IMR-90 (cell line): ENCODE data around the gene NLGN1. TPM values are rescaled to one million over a fixed set of nuclear protein-coding genes. Genes with fewer than 3 reads are reported as not detected.

ENCODE experiments used
- ATAC-seq: fragments of 200-7000 bp; cut with Tn5 transposase; 2 replicates; pipeline ENCODE4 v1.9.1; 2020; ENCODE audit warnings: low read depth, mild to moderate bottlenecking, moderate library complexity
- BruUV-seq: library from RNA; stranded (reverse); fragments of 400-500 nt; replicated peaks from 2 replicates; lab custom pipeline; 2021; lab: Mats Ljungman, UMichigan
- CTCF ChIA-PET: fragments of 300-600 bp; formaldehyde crosslinking; extraction: SDS; loops from one replicate; lab custom pipeline; 2021; ENCODE audit warnings: antibody characterized with exemption; lab: Yijun Ruan, JAX
- POLR2A ChIA-PET: fragments of 300-600 bp; sonication (Branson Sonifier 250); formaldehyde crosslinking; loops from one replicate; lab custom pipeline; 2022; ENCODE audit warnings: antibody characterized with exemption; ENCODE audit not compliant: unreplicated experiment; lab: Charles Lee
- DNase-seq: peaks from one replicate; pipeline ENCODE4 v3.0.0; 2013
- H2AFZ ChIP-seq: replicated peaks from 2 replicates; pipeline ENCODE3; 2013; ENCODE audit warnings: low read length, mild to moderate bottlenecking; ENCODE audit not compliant: poor library complexity
- H2AK5ac ChIP-seq: 2 replicates; pipeline ENCODE4 v1.6.1; 2013; ENCODE audit warnings: low read depth, low read length, inconsistent platforms
- H2AK9ac ChIP-seq: replicated peaks from 2 replicates; pipeline ENCODE3; 2013; ENCODE audit warnings: mild to moderate bottlenecking, low read depth, low read length, moderate library complexity; ENCODE audit not compliant: poor library complexity
- H2BK120ac ChIP-seq: 2 replicates; pipeline ENCODE4 v1.6.1; 2013; ENCODE audit warnings: low read depth, low read length, inconsistent platforms
- H2BK15ac ChIP-seq: 3 replicates; pipeline ENCODE4 v1.6.1; 2013; ENCODE audit warnings: low read depth, low read length, inconsistent platforms
- H2BK20ac ChIP-seq: 2 replicates; pipeline ENCODE4 v1.6.1; 2013; ENCODE audit warnings: low read depth, mild to moderate bottlenecking, inconsistent platforms, low read length, moderate library complexity
- H2BK5ac ChIP-seq: 2 replicates; pipeline ENCODE4 v1.6.1; 2013; ENCODE audit warnings: mild to moderate bottlenecking, low read depth, low read length, inconsistent platforms; ENCODE audit not compliant: poor library complexity, severe bottlenecking
- H3K14ac ChIP-seq: replicated peaks from 2 replicates; pipeline ENCODE4 v1.6.1; 2013; ENCODE audit warnings: low read depth, low read length, inconsistent platforms
- H3K18ac ChIP-seq: 2 replicates; pipeline ENCODE4 v1.6.1; 2013; ENCODE audit warnings: low read depth, low read length, control low read depth
- H3K23ac ChIP-seq: 2 replicates; pipeline ENCODE4 v1.6.1; 2013; ENCODE audit warnings: low read depth, low read length, inconsistent platforms
- H3K27ac ChIP-seq: 2 replicates; pipeline ENCODE4 v1.5.1; 2013; ENCODE audit warnings: mild to moderate bottlenecking, control low read depth, low read length; ENCODE audit not compliant: insufficient read depth
- H3K27me3 ChIP-seq: 2 replicates; pipeline ENCODE4 v1.6.1; 2013; ENCODE audit warnings: low read length; ENCODE audit not compliant: control insufficient read depth, insufficient read depth
- H3K36me3 ChIP-seq: 2 replicates; pipeline ENCODE4 v1.6.1; 2013; ENCODE audit warnings: low read length, mixed read lengths; ENCODE audit not compliant: control insufficient read depth, insufficient read depth
- H3K4ac ChIP-seq: 2 replicates; pipeline ENCODE4 v1.6.1; 2013; ENCODE audit warnings: low read depth, low read length, inconsistent platforms
- H3K4me1 ChIP-seq: 2 replicates; pipeline ENCODE4 v1.6.1; 2013; ENCODE audit warnings: low read length, mixed read lengths; ENCODE audit not compliant: control insufficient read depth, insufficient read depth
- H3K4me2 ChIP-seq: 2 replicates; pipeline ENCODE4 v1.6.1; 2013; ENCODE audit warnings: low read depth, mild to moderate bottlenecking, control low read depth, low read length, moderate library complexity
- H3K4me3 ChIP-seq: 2 replicates; pipeline ENCODE4 v1.5.1; 2013; ENCODE audit warnings: low read depth, mild to moderate bottlenecking, control low read depth, low read length, moderate library complexity; ENCODE audit not compliant: insufficient read depth
- H3K56ac ChIP-seq: 2 replicates; pipeline ENCODE4 v1.6.1; 2013; ENCODE audit warnings: low read length, inconsistent platforms; ENCODE audit not compliant: insufficient read depth; ENCODE audit errors: extremely low read depth
- H3K79me1 ChIP-seq, 2 experiments: 2 replicates each; pipeline ENCODE4 v1.6.1; 2013; ENCODE audit warnings: low read length in 2 of 2, inconsistent platforms in 1 of 2, low read depth in 1 of 2
- H3K9ac ChIP-seq: 2 replicates; pipeline ENCODE4 v1.6.1; 2013; ENCODE audit warnings: low read depth, low read length, control low read depth
- H3K9me1 ChIP-seq: 2 replicates; pipeline ENCODE4 v1.6.1; 2013; ENCODE audit warnings: low read length, inconsistent platforms; ENCODE audit not compliant: insufficient read depth
- H3K9me3 ChIP-seq: 2 replicates; pipeline ENCODE4 v1.6.1; 2013; ENCODE audit warnings: low read length; ENCODE audit not compliant: control insufficient read depth, insufficient read depth
- H4K20me1 ChIP-seq: 2 replicates; pipeline ENCODE4 v1.6.1; 2013; ENCODE audit warnings: low read length, inconsistent platforms; ENCODE audit not compliant: insufficient read depth
- H4K5ac ChIP-seq: 2 replicates; pipeline ENCODE4 v1.6.1; 2013; ENCODE audit warnings: mild to moderate bottlenecking, low read depth, low read length, control low read depth
- H4K8ac ChIP-seq, 2 experiments: 2 replicates each; pipeline ENCODE4 v1.6.1; 2013; ENCODE audit warnings: low read depth in 2 of 2, low read length in 2 of 2, control low read depth in 1 of 2, inconsistent platforms in 1 of 2
- H4K91ac ChIP-seq: 2 replicates; pipeline ENCODE4 v1.6.1; 2013; ENCODE audit warnings: low read depth, low read length, inconsistent platforms; ENCODE audit not compliant: insufficient read depth
- CEBPB ChIP-seq: IDR thresholded peaks from 2 replicates; pipeline ENCODE4 v1.6.1; 2012; ENCODE audit warnings: low read depth, low read length, improper control_type of control experiment
- CTCF ChIP-seq: conservative IDR thresholded peaks from 2 replicates; pipeline ENCODE4 v1.5.1; 2012; ENCODE audit warnings: mild to moderate bottlenecking, low read depth, low read length, improper control_type of control experiment
- MAFK ChIP-seq: IDR thresholded peaks from 2 replicates; pipeline ENCODE4 v1.6.1; 2012; ENCODE audit warnings: low read depth, low read length, improper control_type of control experiment
- MXI1 ChIP-seq: IDR thresholded peaks from 2 replicates; pipeline ENCODE4 v1.6.1; 2012; ENCODE audit warnings: low read depth, mild to moderate bottlenecking, low read length, moderate library complexity, borderline replicate concordance
- NFE2L2 ChIP-seq: fragments of 150-350 bp; IDR thresholded peaks from 2 replicates; pipeline ENCODE4 v1.6.1; 2016; ENCODE audit warnings: low read depth, mild to moderate bottlenecking, low read length
- RAD21 ChIP-seq: IDR thresholded peaks from 2 replicates; pipeline ENCODE4 v1.6.1; 2012; ENCODE audit warnings: low read length, improper control_type of control experiment
- RCOR1 ChIP-seq: IDR thresholded peaks from 2 replicates; pipeline ENCODE4 v1.6.1; 2012; ENCODE audit warnings: mild to moderate bottlenecking, low read length, improper control_type of control experiment; ENCODE audit not compliant: insufficient replicate concordance
- WGBS, 2 experiments: methylation state at CpG; one replicate each; pipeline versions ENCODE4 v1.1.5 to v1.1.7; 2013; ENCODE audit warnings: missing lambda C conversion rate in 2 of 2; ENCODE audit not compliant: insufficient read length in 1 of 2; ENCODE audit errors: extremely low coverage in 2 of 2; 5-methylcytosine and 5-hydroxymethylcytosine counted together
- dilution Hi-C: fragments of 300-500 bp; cut with HindIII; formaldehyde crosslinking; loops from one replicate; pipeline ENCODE4 v1.14.3; 2018; ENCODE audit warnings: low sequenced_read_pairs; ENCODE audit not compliant: unreplicated experiment
- in situ Hi-C: fragments of 300-500 bp; cut with MboI; formaldehyde crosslinking; loops from 3 replicates; pipeline ENCODE4 v1.14.3; 2019; ENCODE audit warnings: low sequenced_read_pairs, inconsistent platforms, mixed read lengths
- intact Hi-C: fragments of 100-400 bp; cut with micrococcal nuclease; formaldehyde crosslinking; loops from 2 replicates; pipeline ENCODE4 v1.10.0; 2022
- polyA plus RNA-seq, 3 experiments: library from polyadenylated mRNA; depleted of rRNA; stranded (reverse); fragments of >200 nt; gene quantifications; 2 replicates each; pipeline ENCODE4 v1.2.3, GENCODE V29; 2012; ENCODE audit warnings: low replicate concordance in 1 of 3
- total RNA-seq: library from RNA; depleted of rRNA; stranded (reverse); fragments of >200 nt; gene quantifications from 2 replicates; pipeline ENCODE4 v1.2.3, GENCODE V29; 2012

The NLGN1 gene
- total and polyA plus RNA-seq, 2 of the 4 experiments (the other 2 are of a cell fraction): 1.8 to 12.5 TPM

GRCh38 chr3:174216019-174216418 is 818.5 kb downstream of the NLGN1 start:
- Histone ChIP-seq H4K5ac (no peak overlapping the region), H4K91ac (no peak overlapping the region), H3K79me1 (no peaks in the 10 kb centered on the region), H4K8ac (no peak overlapping the region), H2BK15ac (no peak overlapping the region), H3K18ac (no peak overlapping the region), H2BK5ac (no peak overlapping the region), H3K4me2 (no peak overlapping the region), H3K27me3 (no peaks in the 10 kb centered on the region), H3K36me3 (no peaks in the 10 kb centered on the region), H3K9me3 (no peaks in the 10 kb centered on the region), H3K27ac (no peak overlapping the region), H3K56ac (no peak overlapping the region), H2AK9ac (no peak overlapping the region), H3K9me1 (no peaks in the 10 kb centered on the region), H2BK20ac (no peak overlapping the region), H3K23ac (no peak overlapping the region), H3K4ac (no peak overlapping the region), H3K4me1 (peaks cover 2% of the 10 kb centered on the region; the same call in 1 of the 2 replicates), H2AK5ac (no peak overlapping the region), H3K14ac (no peak overlapping the region), H3K4me3 (no peak overlapping the region), H2AFZ (no peak overlapping the region), H2BK120ac (no peak overlapping the region), H3K9ac (no peak overlapping the region), H4K20me1 (no peaks in the 10 kb centered on the region)
- no CpG with 5 or more reads among the region's 2 CpGs for WGBS, 2 experiments
- ChIA-PET CTCF (no interaction called here), POLR2A (no interaction called here)
- dilution Hi-C loops (no loop called here), intact Hi-C loops (no loop called here), in situ Hi-C loops (no loop called here)
- DNase-seq (no peak), ATAC-seq (no peak)
- no TSS peak for BruUV-seq
- no peak for TF ChIP-seq CTCF
- TF ChIP-seq MAFK: no peak
- TF ChIP-seq RCOR1: no peak
- no peak for TF ChIP-seq MXI1
- TF ChIP-seq NFE2L2: no peak
- TF ChIP-seq RAD21: no peak
- TF ChIP-seq CEBPB: no peak
